Measurements from ENCODE around the gene CASP9. TPM values are rescaled to one million over a fixed set of nuclear protein-coding genes. Genes with fewer than 3 reads are reported as not detected.

Gene CASP9
- total and polyA plus RNA-seq, 10 of the 15 experiments (the other 5 are each of a cell fraction or from before 2014, with no cell fraction given) = 2.7 to 14.6 (median 7.6) TPM

DNA sequence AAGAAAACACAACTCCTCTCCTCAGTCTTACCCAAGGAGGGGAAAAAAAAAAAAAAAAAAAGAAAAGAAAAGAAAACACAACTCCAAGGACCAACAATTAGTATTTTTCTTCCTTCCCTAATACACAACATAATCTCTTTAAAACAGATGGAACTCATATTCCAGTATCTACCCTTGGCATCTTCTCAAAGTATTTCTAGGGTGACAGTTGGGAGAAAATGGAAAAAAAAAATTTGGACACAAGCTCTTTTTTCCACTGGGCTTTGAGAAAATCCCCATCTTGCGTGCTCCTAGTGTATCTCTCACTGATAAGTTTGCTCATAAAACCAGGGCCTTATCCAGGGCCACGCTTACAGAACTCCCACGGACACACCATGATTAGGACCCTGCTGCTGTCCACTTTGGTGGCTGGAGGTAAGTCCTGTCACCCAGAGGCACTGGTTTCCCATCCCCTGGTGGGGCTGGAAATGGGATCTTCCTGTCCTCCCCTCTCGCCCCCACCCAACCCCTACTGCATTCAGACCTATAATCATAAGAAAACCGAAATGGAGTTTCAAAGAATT lies 48.2 kb downstream of the CASP9 start, which contains the start of gene CELA2B:
Gene CELA2B, plus strand, starts transcription at position 353 of the 563 bp plus-strand sequence. Its CDS starts 22 bp downstream, at position 375.
- Histone ChIP-seq H4K20me1 (ENCODE audit: control insufficient read depth, insufficient read depth) (no peaks in the 10 kb centered on the region), H3K4me2 (ENCODE audit: control insufficient read depth, insufficient read depth) (no peak within 1 kb of the TSS), H3K36me3 (ENCODE audit: control insufficient read depth in 2 of 2, insufficient read depth in 2 of 2, low read length in 1 of 2) (no peaks in the 10 kb centered on the region), H3K4me1 (ENCODE audit: control insufficient read depth, insufficient read depth, low read length) (no peaks in the 10 kb centered on the region), H3K9ac (ENCODE audit: control insufficient read depth, insufficient read depth, low read length) (no peak within 1 kb of the TSS), H3K4me3 (no peak within 1 kb of the TSS), H2AFZ (ENCODE audit: control insufficient read depth, low read depth, low read length) (no peak within 1 kb of the TSS), H3K27ac (ENCODE audit: control insufficient read depth, insufficient read depth) (no peak within 1 kb of the TSS), H3K9me3 (replicated peaks; ENCODE audit: control insufficient read depth, insufficient read depth, low read length) (no peaks in the 10 kb centered on the region), H3K27me3 (replicated peaks in 1 of 2; ENCODE audit: control insufficient read depth in 2 of 2, insufficient read depth in 2 of 2, low read length in 1 of 2) (no peaks in the 10 kb centered on the region), H3K79me2 (ENCODE audit: control insufficient read depth, insufficient read depth, low read length) (no peaks in the 10 kb centered on the region)
- DNase-seq (ENCODE audit: low read depth, low spot score) = no peak
- RAD21 ChIA-PET (ENCODE audit: unreplicated experiment) = no interaction called here
- FAIRE-seq = no peak
- CTCF ChIA-PET = no interaction called here
- BruUV-seq (replicated peaks) = no TSS peak
- 27% methylated on average over 5 of the region's 5 CpGs for whole genome bisulfite sequencing (ENCODE audit: insufficient coverage, insufficient replicate concordance, low lambda C conversion rate, missing lambda C conversion rate)
- no peak for ATAC-seq
- TF ChIP-seq FOXM1 (IDR thresholded peaks at IDR 0.05; ENCODE audit: low read depth, low read length) (no peak), PML (IDR thresholded peaks at IDR 0.05; ENCODE audit: low read length) (no peak), POLR2AphosphoS2 (IDR thresholded peaks at IDR 0.05; ENCODE audit: low read depth, low read length) (no peak), STAT3 (IDR thresholded peaks at IDR 0.05; ENCODE audit: low read depth, low read length) (no peak), HDGF (IDR thresholded peaks at IDR 0.05) (no peak)
- TF ChIP-seq, protein P1, sequence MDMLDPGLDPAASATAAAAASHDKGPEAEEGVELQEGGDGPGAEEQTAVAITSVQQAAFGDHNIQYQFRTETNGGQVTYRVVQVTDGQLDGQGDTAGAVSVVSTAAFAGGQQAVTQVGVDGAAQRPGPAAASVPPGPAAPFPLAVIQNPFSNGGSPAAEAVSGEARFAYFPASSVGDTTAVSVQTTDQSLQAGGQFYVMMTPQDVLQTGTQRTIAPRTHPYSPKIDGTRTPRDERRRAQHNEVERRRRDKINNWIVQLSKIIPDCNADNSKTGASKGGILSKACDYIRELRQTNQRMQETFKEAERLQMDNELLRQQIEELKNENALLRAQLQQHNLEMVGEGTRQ (IDR thresholded peaks at IDR 0.05; ENCODE audit: borderline replicate concordance, low read depth, low read length) = no peak
- TF ChIP-seq, protein P2, sequence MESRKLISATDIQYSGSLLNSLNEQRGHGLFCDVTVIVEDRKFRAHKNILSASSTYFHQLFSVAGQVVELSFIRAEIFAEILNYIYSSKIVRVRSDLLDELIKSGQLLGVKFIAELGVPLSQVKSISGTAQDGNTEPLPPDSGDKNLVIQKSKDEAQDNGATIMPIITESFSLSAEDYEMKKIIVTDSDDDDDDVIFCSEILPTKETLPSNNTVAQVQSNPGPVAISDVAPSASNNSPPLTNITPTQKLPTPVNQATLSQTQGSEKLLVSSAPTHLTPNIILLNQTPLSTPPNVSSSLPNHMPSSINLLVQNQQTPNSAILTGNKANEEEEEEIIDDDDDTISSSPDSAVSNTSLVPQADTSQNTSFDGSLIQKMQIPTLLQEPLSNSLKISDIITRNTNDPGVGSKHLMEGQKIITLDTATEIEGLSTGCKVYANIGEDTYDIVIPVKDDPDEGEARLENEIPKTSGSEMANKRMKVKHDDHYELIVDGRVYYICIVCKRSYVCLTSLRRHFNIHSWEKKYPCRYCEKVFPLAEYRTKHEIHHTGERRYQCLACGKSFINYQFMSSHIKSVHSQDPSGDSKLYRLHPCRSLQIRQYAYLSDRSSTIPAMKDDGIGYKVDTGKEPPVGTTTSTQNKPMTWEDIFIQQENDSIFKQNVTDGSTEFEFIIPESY (IDR thresholded peaks at IDR 0.05) = no peak
- TF ChIP-seq, protein P3, sequence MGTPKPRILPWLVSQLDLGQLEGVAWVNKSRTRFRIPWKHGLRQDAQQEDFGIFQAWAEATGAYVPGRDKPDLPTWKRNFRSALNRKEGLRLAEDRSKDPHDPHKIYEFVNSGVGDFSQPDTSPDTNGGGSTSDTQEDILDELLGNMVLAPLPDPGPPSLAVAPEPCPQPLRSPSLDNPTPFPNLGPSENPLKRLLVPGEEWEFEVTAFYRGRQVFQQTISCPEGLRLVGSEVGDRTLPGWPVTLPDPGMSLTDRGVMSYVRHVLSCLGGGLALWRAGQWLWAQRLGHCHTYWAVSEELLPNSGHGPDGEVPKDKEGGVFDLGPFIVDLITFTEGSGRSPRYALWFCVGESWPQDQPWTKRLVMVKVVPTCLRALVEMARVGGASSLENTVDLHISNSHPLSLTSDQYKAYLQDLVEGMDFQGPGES (IDR thresholded peaks at IDR 0.05) = no peak
- TF ChIP-seq, protein P4, sequence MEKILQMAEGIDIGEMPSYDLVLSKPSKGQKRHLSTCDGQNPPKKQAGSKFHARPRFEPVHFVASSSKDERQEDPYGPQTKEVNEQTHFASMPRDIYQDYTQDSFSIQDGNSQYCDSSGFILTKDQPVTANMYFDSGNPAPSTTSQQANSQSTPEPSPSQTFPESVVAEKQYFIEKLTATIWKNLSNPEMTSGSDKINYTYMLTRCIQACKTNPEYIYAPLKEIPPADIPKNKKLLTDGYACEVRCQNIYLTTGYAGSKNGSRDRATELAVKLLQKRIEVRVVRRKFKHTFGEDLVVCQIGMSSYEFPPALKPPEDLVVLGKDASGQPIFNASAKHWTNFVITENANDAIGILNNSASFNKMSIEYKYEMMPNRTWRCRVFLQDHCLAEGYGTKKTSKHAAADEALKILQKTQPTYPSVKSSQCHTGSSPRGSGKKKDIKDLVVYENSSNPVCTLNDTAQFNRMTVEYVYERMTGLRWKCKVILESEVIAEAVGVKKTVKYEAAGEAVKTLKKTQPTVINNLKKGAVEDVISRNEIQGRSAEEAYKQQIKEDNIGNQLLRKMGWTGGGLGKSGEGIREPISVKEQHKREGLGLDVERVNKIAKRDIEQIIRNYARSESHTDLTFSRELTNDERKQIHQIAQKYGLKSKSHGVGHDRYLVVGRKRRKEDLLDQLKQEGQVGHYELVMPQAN (conservative IDR thresholded peaks at IDR 0.05) = no peak
- POLR2A ChIA-PET = no interaction called here
- SMC1A ChIA-PET (ENCODE audit: uncharacterized antibody, unreplicated experiment) = no interaction called here
- in situ Hi-C loops (cut with MboI) = no loop called here
- intact Hi-C loops (cut with micrococcal nuclease; ENCODE audit: unreplicated experiment) = no loop called here

Data from GM12878 (cell line).